HepG2 (cell line): ENCODE results near the gene C20orf96. TPM values are rescaled to one million over a fixed set of nuclear protein-coding genes. Genes with fewer than 3 reads are reported as not detected.
A peak's percentile ranks its signal among the peaks of the same experiment; 100 is the strongest.

Experiments
- BORCS8-MEF2B ChIP-seq: sonication (generic); formaldehyde crosslinking; IDR thresholded peaks from 2 replicates; pipeline ENCODE4 v1.8.0; 2022; ENCODE audit warnings: mild to moderate bottlenecking, missing genetic modification reagents
- FIP1L1 ChIP-seq: fragments of 200-400 bp; formaldehyde crosslinking; IDR thresholded peaks from 2 replicates; pipeline ENCODE4 v1.6.1; 2018; ENCODE audit warnings: low read depth, mild to moderate bottlenecking, low read length, moderate library complexity, borderline replicate concordance; ENCODE audit not compliant: insufficient read depth
- MIER2 ChIP-seq: IDR thresholded peaks from 2 replicates; pipeline ENCODE4 v1.6.1; 2016; ENCODE audit warnings: missing biosample characterization, missing genetic modification reagents
- MTERF4 ChIP-seq: sonication (generic); formaldehyde crosslinking; IDR thresholded peaks from 2 replicates; pipeline ENCODE4 v1.8.0; 2023; ENCODE audit warnings: mild to moderate bottlenecking, missing genetic modification reagents
- NFIC ChIP-seq: IDR thresholded peaks from 2 replicates; pipeline ENCODE4 v1.6.1; 2012; ENCODE audit warnings: mild to moderate bottlenecking, low read length, inconsistent platforms
- PPARG ChIP-seq: conservative IDR thresholded peaks from 2 replicates; pipeline ENCODE4 v1.6.1; 2016; ENCODE audit warnings: missing biosample characterization, missing genetic modification reagents
- RARG ChIP-seq: sonication (generic); formaldehyde crosslinking; IDR thresholded peaks from 2 replicates; pipeline ENCODE4 v1.4.0; 2020; ENCODE audit warnings: low read depth, mild to moderate bottlenecking, missing genetic modification reagents
- SALL1 ChIP-seq: sonication (generic); formaldehyde crosslinking; IDR thresholded peaks from 2 replicates; pipeline ENCODE4 v1.8.0; 2022; ENCODE audit warnings: mild to moderate bottlenecking, missing genetic modification reagents
- SIX1 ChIP-seq: sonication (generic); formaldehyde crosslinking; IDR thresholded peaks from 2 replicates; pipeline ENCODE4 v1.4.0; 2020; ENCODE audit warnings: missing genetic modification reagents, borderline replicate concordance
- USF2 ChIP-seq, 2 experiments: sonication (generic) in 1 of 2; formaldehyde crosslinking in 1 of 2; IDR thresholded peaks; 2 replicates each; pipeline versions ENCODE4 v1.5.1 to v1.6.1; 2011 to 2020; ENCODE audit warnings: borderline replicate concordance in 1 of 2, low read depth in 1 of 2, low read length in 1 of 2, mild to moderate bottlenecking in 1 of 2, missing genetic modification reagents in 1 of 2, moderate library complexity in 1 of 2
- ZBTB33 ChIP-seq: sonication (generic); formaldehyde crosslinking; IDR thresholded peaks from 2 replicates; pipeline ENCODE4 v1.4.0; 2020; ENCODE audit warnings: missing genetic modification reagents
- ZGPAT ChIP-seq: IDR thresholded peaks from 2 replicates; pipeline ENCODE4 v1.6.1; 2016; ENCODE audit warnings: mild to moderate bottlenecking
- ZKSCAN1 ChIP-seq: fragments of 150-350 bp; IDR thresholded peaks from 2 replicates; pipeline ENCODE4 v1.6.1; 2014; ENCODE audit warnings: low read length
- ZNF234 ChIP-seq: sonication (generic); formaldehyde crosslinking; conservative IDR thresholded peaks from 2 replicates; pipeline ENCODE4 v1.5.1; 2020; ENCODE audit warnings: mild to moderate bottlenecking, missing genetic modification reagents
- ZNF260 ChIP-seq: sonication (generic); formaldehyde crosslinking; IDR thresholded peaks from 2 replicates; pipeline ENCODE4 v1.4.0; 2020; ENCODE audit warnings: missing genetic modification reagents, low read depth, mild to moderate bottlenecking, borderline replicate concordance
- ZNF414 ChIP-seq: sonication (generic); formaldehyde crosslinking; IDR thresholded peaks from 2 replicates; pipeline ENCODE4 v1.5.0; 2020; ENCODE audit warnings: missing genetic modification reagents
- ZNF446 ChIP-seq: sonication (generic); formaldehyde crosslinking; IDR thresholded peaks from 2 replicates; pipeline ENCODE4 v1.5.0; 2020; ENCODE audit warnings: mild to moderate bottlenecking, missing genetic modification reagents
- ZNF557 ChIP-seq: sonication (generic); formaldehyde crosslinking; IDR thresholded peaks from 2 replicates; pipeline ENCODE4 v1.4.0; 2020; ENCODE audit warnings: missing genetic modification reagents
- ZNF644 ChIP-seq: IDR thresholded peaks from 2 replicates; pipeline ENCODE4 v1.6.1; 2016; ENCODE audit warnings: low read depth
- ZNF790 ChIP-seq: sonication (generic); formaldehyde crosslinking; IDR thresholded peaks from 2 replicates; pipeline ENCODE4 v1.8.0; 2022; ENCODE audit warnings: missing genetic modification reagents, mild to moderate bottlenecking, borderline replicate concordance
- ZNF850 ChIP-seq: sonication (generic); formaldehyde crosslinking; conservative IDR thresholded peaks from 2 replicates; pipeline ENCODE4 v1.9.0; 2021; ENCODE audit warnings: mild to moderate bottlenecking, missing genetic modification reagents
- polyA plus RNA-seq, 8 experiments: library from polyadenylated mRNA; depleted of rRNA in 3 of 8; stranded (reverse) in 7 of 8; unstranded in 1 of 8; fragments of >200 nt; fragmentation: Illumina TruSeq in 4 of 8; extraction: Trizol in 4 of 8; gene quantifications; 2 replicates each; pipeline versions ENCODE4 v1.2.1 to v1.2.3, GENCODE V29; 2011 to 2016; ENCODE audit warnings: low read depth in 4 of 8, missing spikeins in 1 of 8, mixed read lengths in 1 of 8; ENCODE audit not compliant: insufficient read depth in 1 of 8
- total RNA-seq, 5 experiments: library from RNA; depleted of rRNA; stranded (reverse); fragments of >200 nt; fragmentation: Illumina TruSeq; extraction: Trizol; gene quantifications; 2 replicates each; pipeline ENCODE4 v1.2.3, GENCODE V29; 2016; ENCODE audit warnings: low read depth in 1 of 5

Gene C20orf96
- total and polyA plus RNA-seq, 2 of the 13 experiments (the other 11 are each of a cell fraction or from before 2014, with no cell fraction given) = 3.8 to 20.6 TPM

GRCh38 chr20:324177-325044, 33.9 kb upstream of the C20orf96 start (continued):
- TF ChIP-seq ZBTB33 (CRISPR knock-in tag) (peak; percentile 57; the same call in 1 of the 2 replicates), BORCS8-MEF2B (CRISPR knock-in tag) (peak; percentile 98), USF2 (IDR thresholded peaks at IDR 0.05; ENCODE audit: low read depth, low read length) (peak; percentile 68), USF2 (CRISPR knock-in tag; IDR thresholded peaks at IDR 0.05; ENCODE audit: borderline replicate concordance) (peak; percentile 68; the same call in 1 of the 2 replicates), SALL1 (CRISPR knock-in tag) (peak; percentile 98), ZNF260 (CRISPR knock-in tag) (no peak), RARG (CRISPR knock-in tag) (no peak), MIER2 (no peak; the same call in 1 of the 2 replicates), ZNF850 (CRISPR knock-in tag) (no peak; the same call in 1 of the 2 replicates), ZNF557 (CRISPR knock-in tag) (no peak; the same call in 1 of the 2 replicates), NFIC (no peak), ZNF234 (CRISPR knock-in tag) (no peak), ZKSCAN1 (0 out of 2 replicates have a peak, but pooled peaks have one; percentile 34), ZNF446 (CRISPR knock-in tag) (peak; percentile 84; the same call in 1 of the 2 replicates), ZGPAT (CRISPR knock-in tag) (peak; percentile 98), ZNF790 (CRISPR knock-in tag) (peak; percentile 95), ZNF414 (peak; percentile 99), MTERF4 (CRISPR knock-in tag) (peak; percentile 71; the same call in 1 of the 2 replicates), PPARG (CRISPR knock-in tag) (peak; percentile 84), ZNF644 (CRISPR knock-in tag) (peak; percentile 54), SIX1 (CRISPR knock-in tag) (no peak; the same call in 1 of the 2 replicates), FIP1L1 (peak; percentile 94; the same call in 1 of the 2 replicates)
